ENCODE results near the gene NR1D2. TPM values are rescaled to one million over a fixed set of nuclear protein-coding genes. Genes with fewer than 3 reads are reported as not detected.
A peak's percentile ranks its signal among the peaks of the same experiment; 100 is the strongest.
"Not testable (repeated sequence)": the region's sequence is repeated elsewhere in the genome, so short reads cannot be mapped to it uniquely, and the experiment has no call there.

The NR1D2 gene
- total RNA-seq, 2 donors from 2014 or later = 5.6 to 8.7 TPM

- not testable (repeated sequence) for H3K27me3 Mint-ChIP-seq (ENCODE audit: low read depth); H3K9me3 Mint-ChIP-seq; ATAC-seq (replicated peaks in 1 of 2); DNase-seq
- H3K4me1 Mint-ChIP-seq (ENCODE audit: low read depth) = peaks cover 59% of the 10 kb centered on the region
- H3K27ac Mint-ChIP-seq = peak overlapping the region; percentile 99
- peak overlapping the region; percentile 98 to 99 for H3K4me3 Mint-ChIP-seq
- H3K36me3 Mint-ChIP-seq (ENCODE audit: insufficient read depth in 2 of 2) = peaks cover 24 to 36% of the 10 kb centered on the region in 2 donors
Observed at GRCh38 chr3:23917679-23918303, 27.3 kb upstream of the NR1D2 start.

- H3K36me3 Mint-ChIP-seq (ENCODE audit: insufficient read depth in 2 of 2) = peaks cover 24 to 36% of the 10 kb centered on the region in 2 donors
- ATAC-seq (replicated peaks in 1 of 2); H3K9me3 Mint-ChIP-seq; DNase-seq; H3K27me3 Mint-ChIP-seq (ENCODE audit: low read depth): not testable (repeated sequence)
- peak overlapping the region; percentile 99 for H3K27ac Mint-ChIP-seq
- peaks cover 59% of the 10 kb centered on the region for H3K4me1 Mint-ChIP-seq (ENCODE audit: low read depth)
- peak overlapping the region; percentile 98 to 99 for H3K4me3 Mint-ChIP-seq
Observed at GRCh38 chr3:23918331-23918730, 26.8 kb upstream of the NR1D2 start.

- peak overlapping the region; percentile 98 to 99 for H3K4me3 Mint-ChIP-seq
- ATAC-seq (replicated peaks in 1 of 2) = no peak
- peak overlapping the region; percentile 50 for H3K27ac Mint-ChIP-seq
- no peaks in the 10 kb centered on the region for H3K9me3 Mint-ChIP-seq
- H3K36me3 Mint-ChIP-seq (ENCODE audit: insufficient read depth in 2 of 2) = peaks cover 24 to 36% of the 10 kb centered on the region in 2 donors
- DNase-seq = no peak
- H3K27me3 Mint-ChIP-seq (ENCODE audit: low read depth) = no peaks in the 10 kb centered on the region
- H3K4me1 Mint-ChIP-seq (ENCODE audit: low read depth) = peaks cover 50% of the 10 kb centered on the region
Observed at GRCh38 chr3:23919628-23920027, 25.5 kb upstream of the NR1D2 start.

- peak overlapping the region; percentile 15 to 99 for H3K4me3 Mint-ChIP-seq
- H3K4me1 Mint-ChIP-seq (ENCODE audit: low read depth) = peaks cover 44% of the 10 kb centered on the region
- DNase-seq = no peak
- H3K36me3 Mint-ChIP-seq (ENCODE audit: insufficient read depth in 2 of 2) = peaks cover 24 to 36% of the 10 kb centered on the region in 2 donors
- no peaks in the 10 kb centered on the region for H3K9me3 Mint-ChIP-seq
- no peaks in the 10 kb centered on the region for H3K27me3 Mint-ChIP-seq (ENCODE audit: low read depth)
- H3K27ac Mint-ChIP-seq = peak overlapping the region; percentile 64
- no peak for ATAC-seq (replicated peaks in 1 of 2)
Observed at GRCh38 chr3:23920151-23920655, 24.9 kb upstream of the NR1D2 start.

GRCh38 chr3:23921052-23921511, 24.0 kb upstream of the NR1D2 start:
- H3K27me3 Mint-ChIP-seq (ENCODE audit: low read depth) = no peaks in the 10 kb centered on the region
- DNase-seq (no peak), ATAC-seq (replicated peaks in 1 of 2) (no peak)
- H3K36me3 Mint-ChIP-seq (ENCODE audit: insufficient read depth in 2 of 2) = peaks cover 24 to 36% of the 10 kb centered on the region in 2 donors
- H3K4me3 Mint-ChIP-seq = no peak overlapping the region
- no peaks in the 10 kb centered on the region for H3K9me3 Mint-ChIP-seq
- peak overlapping the region; percentile 40 for H3K27ac Mint-ChIP-seq
- peaks cover 35% of the 10 kb centered on the region for H3K4me1 Mint-ChIP-seq (ENCODE audit: low read depth)

GRCh38 chr3:23923786-23924185, 21.3 kb upstream of the NR1D2 start:
- no peak overlapping the region for H3K27ac Mint-ChIP-seq

GRCh38 chr3:23926246-23926645, 18.8 kb upstream of the NR1D2 start:
- Mint-ChIP-seq H3K9me3 (no peaks in the 10 kb centered on the region), H3K4me3 (no peak overlapping the region), H3K4me1 (ENCODE audit: low read depth) (peaks cover 6% of the 10 kb centered on the region), H3K27ac (no peak overlapping the region), H3K27me3 (ENCODE audit: low read depth) (no peaks in the 10 kb centered on the region), H3K36me3 (ENCODE audit: insufficient read depth in 2 of 2) (peaks cover 0 to 2% of the 10 kb centered on the region in 2 donors)
- ATAC-seq (replicated peaks in 1 of 2) (no peak), DNase-seq (no peak)

More at GRCh38 chr3:23923786-23924185, 21.3 kb upstream of the NR1D2 start:
- Mint-ChIP-seq H3K36me3 (ENCODE audit: insufficient read depth in 2 of 2) (peaks cover 7 to 19% of the 10 kb centered on the region in 2 donors), H3K27me3 (ENCODE audit: low read depth) (no peaks in the 10 kb centered on the region), H3K9me3 (no peaks in the 10 kb centered on the region), H3K4me3 (no peak overlapping the region), H3K4me1 (ENCODE audit: low read depth) (peaks cover 26% of the 10 kb centered on the region)
- no peak for ATAC-seq (replicated peaks in 1 of 2)
- DNase-seq = no peak

- Mint-ChIP-seq H3K27ac (peak overlapping the region; percentile 57), H3K27me3 (ENCODE audit: low read depth) (no peaks in the 10 kb centered on the region), H3K9me3 (no peaks in the 10 kb centered on the region), H3K4me1 (ENCODE audit: low read depth) (peaks cover 6% of the 10 kb centered on the region), H3K36me3 (ENCODE audit: insufficient read depth in 2 of 2) (no peaks in the 10 kb centered on the region), H3K4me3 (no peak overlapping the region)
- DNase-seq = no peak
- no peak for ATAC-seq (replicated peaks in 1 of 2)
Observed at GRCh38 chr3:23926736-23927135, 18.4 kb upstream of the NR1D2 start.

- DNase-seq (no peak), ATAC-seq (replicated peaks in 1 of 2) (peak in 1 of 2 donors; percentile 25)
- H3K4me3 Mint-ChIP-seq = no peak overlapping the region
- peaks cover 6% of the 10 kb centered on the region for H3K4me1 Mint-ChIP-seq (ENCODE audit: low read depth)
- no peak overlapping the region for H3K27ac Mint-ChIP-seq
- no peaks in the 10 kb centered on the region for H3K9me3 Mint-ChIP-seq
- no peaks in the 10 kb centered on the region for H3K36me3 Mint-ChIP-seq (ENCODE audit: insufficient read depth in 2 of 2)
- H3K27me3 Mint-ChIP-seq (ENCODE audit: low read depth) = no peaks in the 10 kb centered on the region
Observed at GRCh38 chr3:23928524-23928923, 16.6 kb upstream of the NR1D2 start.

- Mint-ChIP-seq H3K4me3 (no peak overlapping the region), H3K36me3 (ENCODE audit: insufficient read depth in 2 of 2) (no peaks in the 10 kb centered on the region), H3K27ac (no peak overlapping the region), H3K27me3 (ENCODE audit: low read depth) (no peaks in the 10 kb centered on the region), H3K9me3 (no peaks in the 10 kb centered on the region), H3K4me1 (ENCODE audit: low read depth) (peaks cover 6% of the 10 kb centered on the region)
- ATAC-seq (replicated peaks in 1 of 2) (no peak), DNase-seq (no peak)
Observed at GRCh38 chr3:23931597-23931996, 13.5 kb upstream of the NR1D2 start.

GRCh38 chr3:23932571-23932970, 12.5 kb upstream of the NR1D2 start:
- DNase-seq (no peak), ATAC-seq (replicated peaks in 1 of 2) (no peak)
- Mint-ChIP-seq H3K4me3 (no peak overlapping the region), H3K9me3 (no peaks in the 10 kb centered on the region), H3K27me3 (ENCODE audit: low read depth) (no peaks in the 10 kb centered on the region), H3K36me3 (ENCODE audit: insufficient read depth in 2 of 2) (no peaks in the 10 kb centered on the region), H3K4me1 (ENCODE audit: low read depth) (peaks cover 6% of the 10 kb centered on the region), H3K27ac (no peak overlapping the region)

GRCh38 chr3:23934253-23934652, 10.8 kb upstream of the NR1D2 start:
- no peaks in the 10 kb centered on the region for H3K36me3 Mint-ChIP-seq (ENCODE audit: insufficient read depth in 2 of 2)
- H3K27me3 Mint-ChIP-seq (ENCODE audit: low read depth) = no peaks in the 10 kb centered on the region
- no peak overlapping the region for H3K4me3 Mint-ChIP-seq
- ATAC-seq (replicated peaks in 1 of 2) (no peak), DNase-seq (no peak)
- H3K4me1 Mint-ChIP-seq (ENCODE audit: low read depth) = no peaks in the 10 kb centered on the region
- H3K9me3 Mint-ChIP-seq = peaks cover 0 to 2% of the 10 kb centered on the region in 2 donors
- H3K27ac Mint-ChIP-seq = no peak overlapping the region

- no peaks in the 10 kb centered on the region for H3K36me3 Mint-ChIP-seq (ENCODE audit: insufficient read depth in 2 of 2)
- H3K9me3 Mint-ChIP-seq = peaks cover 0 to 2% of the 10 kb centered on the region in 2 donors
- H3K4me3 Mint-ChIP-seq = no peak overlapping the region
- DNase-seq = no peak
- no peaks in the 10 kb centered on the region for H3K4me1 Mint-ChIP-seq (ENCODE audit: low read depth)
- H3K27me3 Mint-ChIP-seq (ENCODE audit: low read depth) = no peaks in the 10 kb centered on the region
- H3K27ac Mint-ChIP-seq = no peak overlapping the region
- ATAC-seq (replicated peaks in 1 of 2) = no peak
Observed at GRCh38 chr3:23937296-23937695, 7.8 kb upstream of the NR1D2 start.

GRCh38 chr3:23938688-23939087, 6.4 kb upstream of the NR1D2 start:
- H3K9me3 Mint-ChIP-seq = peaks cover 0 to 2% of the 10 kb centered on the region in 2 donors
- H3K4me3 Mint-ChIP-seq = no peak overlapping the region
- no peaks in the 10 kb centered on the region for H3K36me3 Mint-ChIP-seq (ENCODE audit: insufficient read depth in 2 of 2)
- DNase-seq (no peak), ATAC-seq (replicated peaks in 1 of 2) (no peak)
- peaks cover 3% of the 10 kb centered on the region for H3K4me1 Mint-ChIP-seq (ENCODE audit: low read depth)
- no peak overlapping the region for H3K27ac Mint-ChIP-seq
- H3K27me3 Mint-ChIP-seq (ENCODE audit: low read depth) = peaks cover 7% of the 10 kb centered on the region
